Ascending aorta (tissue), 2 donors: ENCODE measurements around the gene MYCBPAP. TPM values are rescaled to one million over a fixed set of nuclear protein-coding genes. Genes with fewer than 3 reads are reported as not detected.

Experiments used
- DNase-seq, 2 donors: peaks; one replicate each; pipeline ENCODE4 v3.0.0-alpha.2; 2019; ENCODE audit warnings: low spot score in 2 of 2
- H3K27ac ChIP-seq, 2 donors: fragments of 200-600 bp; sonication (generic); one replicate each; pipeline ENCODE4 v1.5.1; 2016 to 2017; ENCODE audit warnings: mild to moderate bottlenecking in 1 of 2
- H3K27me3 ChIP-seq: fragments of 200-600 bp; sonication (generic); one replicate; pipeline ENCODE4 v1.5.1; 2017
- H3K36me3 ChIP-seq, 2 donors: fragments of 200-600 bp; sonication (generic); one replicate each; pipeline ENCODE4 v1.5.1; 2016
- H3K4me1 ChIP-seq, 2 donors: fragments of 200-600 bp; sonication (generic); one replicate each; pipeline ENCODE4 v1.5.1; 2016 to 2017; ENCODE audit warnings: mild to moderate bottlenecking in 1 of 2
- H3K4me3 ChIP-seq, 2 donors: fragments of 200-600 bp; sonication (generic); one replicate each; pipeline ENCODE4 v1.5.1; 2016 to 2017; ENCODE audit warnings: mild to moderate bottlenecking in 1 of 2
- H3K9me3 ChIP-seq, 2 donors: fragments of 200-600 bp; sonication (generic); one replicate each; pipeline ENCODE4 v1.5.1; 2016
- intact Hi-C: fragments of 100-400 bp; cut with DNase I; formaldehyde crosslinking; loops from one replicate; pipeline ENCODE4 v1.15.1; 2023
- total RNA-seq: library from RNA; depleted of rRNA; stranded (reverse); fragments of >200 nt; gene quantifications from one replicate; pipeline ENCODE4 v1.1.0, GENCODE V29; 2016
- TF ChIP-seq, protein P1 (sequence below), 3 experiments: fragments of 200-600 bp in 2 of 3; fragments of 450-650 bp in 1 of 3; sonication (generic) in 2 of 3; IDR thresholded peaks; one replicate each; pipeline ENCODE4 v1.5.1; 2016 to 2019; ENCODE audit warnings: antibody characterized with exemption in 3 of 3, mild to moderate bottlenecking in 1 of 3, moderate library complexity in 1 of 3

MYCBPAP gene
- total RNA-seq, 1 donor from 2014 or later: 7.9 TPM

- Histone ChIP-seq H3K9me3 (no peaks in the 10 kb centered on the region), H3K36me3 (no peaks in the 10 kb centered on the region), H3K27ac (no peak overlapping the region), H3K4me3 (no peak overlapping the region), H3K4me1 (no peaks in the 10 kb centered on the region), H3K27me3 (no peaks in the 10 kb centered on the region)
- TF ChIP-seq, protein P1, sequence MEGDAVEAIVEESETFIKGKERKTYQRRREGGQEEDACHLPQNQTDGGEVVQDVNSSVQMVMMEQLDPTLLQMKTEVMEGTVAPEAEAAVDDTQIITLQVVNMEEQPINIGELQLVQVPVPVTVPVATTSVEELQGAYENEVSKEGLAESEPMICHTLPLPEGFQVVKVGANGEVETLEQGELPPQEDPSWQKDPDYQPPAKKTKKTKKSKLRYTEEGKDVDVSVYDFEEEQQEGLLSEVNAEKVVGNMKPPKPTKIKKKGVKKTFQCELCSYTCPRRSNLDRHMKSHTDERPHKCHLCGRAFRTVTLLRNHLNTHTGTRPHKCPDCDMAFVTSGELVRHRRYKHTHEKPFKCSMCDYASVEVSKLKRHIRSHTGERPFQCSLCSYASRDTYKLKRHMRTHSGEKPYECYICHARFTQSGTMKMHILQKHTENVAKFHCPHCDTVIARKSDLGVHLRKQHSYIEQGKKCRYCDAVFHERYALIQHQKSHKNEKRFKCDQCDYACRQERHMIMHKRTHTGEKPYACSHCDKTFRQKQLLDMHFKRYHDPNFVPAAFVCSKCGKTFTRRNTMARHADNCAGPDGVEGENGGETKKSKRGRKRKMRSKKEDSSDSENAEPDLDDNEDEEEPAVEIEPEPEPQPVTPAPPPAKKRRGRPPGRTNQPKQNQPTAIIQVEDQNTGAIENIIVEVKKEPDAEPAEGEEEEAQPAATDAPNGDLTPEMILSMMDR (IDR thresholded peaks at IDR 0.05): peak in 1 of 3 experiments; percentile 14
- no peak for DNase-seq
- intact Hi-C loops: no loop called here
These were observed 7.2 kb upstream of the MYCBPAP start for GRCh38 chr17:50501054-50501453.

- H3K27me3 ChIP-seq: no peaks in the 10 kb centered on the region
- DNase-seq: no peak
These were observed 5.8 kb upstream of the MYCBPAP start for GRCh38 chr17:50502301-50502990.

GRCh38 chr17:50505591-50506130 is 2.6 kb upstream of the MYCBPAP start:
- intact Hi-C loops: no loop called here
- H3K27ac ChIP-seq: no peak overlapping the region

More at GRCh38 chr17:50502301-50502990, 5.8 kb upstream of the MYCBPAP start:
- Histone ChIP-seq H3K4me1 (no peaks in the 10 kb centered on the region), H3K36me3 (no peaks in the 10 kb centered on the region), H3K27ac (no peak overlapping the region), H3K4me3 (no peak overlapping the region), H3K9me3 (no peaks in the 10 kb centered on the region)
- TF ChIP-seq, protein P1 (IDR thresholded peaks at IDR 0.05): no peak
- intact Hi-C loops: no loop called here

DNA sequence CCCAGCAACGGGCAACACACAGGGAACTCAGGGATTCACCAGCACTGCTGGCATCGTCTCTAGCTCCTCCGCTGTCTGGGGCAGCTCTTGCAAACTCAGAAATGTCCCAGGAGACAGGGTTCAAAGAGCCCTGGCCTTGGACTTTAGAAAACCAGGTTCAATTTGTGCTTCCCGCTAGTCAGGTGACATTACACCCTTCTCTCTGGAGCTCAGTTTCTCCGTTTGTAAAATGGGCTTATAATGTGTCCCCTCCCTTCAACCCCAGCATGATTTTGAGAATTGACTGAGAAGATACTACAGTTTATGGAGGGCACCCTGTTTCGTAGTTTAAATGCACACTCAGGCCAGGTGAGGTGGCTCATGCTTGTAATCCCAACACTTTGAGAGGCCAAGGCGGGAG is 1.9 kb upstream of the MYCBPAP start:
- Histone ChIP-seq H3K4me1 (peaks cover 3 to 4% of the 10 kb centered on the region in 2 donors), H3K27me3 (no peaks in the 10 kb centered on the region), H3K9me3 (no peaks in the 10 kb centered on the region), H3K4me3 (no peak overlapping the region), H3K27ac (no peak overlapping the region), H3K36me3 (no peaks in the 10 kb centered on the region)
- TF ChIP-seq, protein P1 (IDR thresholded peaks at IDR 0.05): no peak
- DNase-seq: no peak
- intact Hi-C loops: no loop called here

More at GRCh38 chr17:50505591-50506130, 2.6 kb upstream of the MYCBPAP start:
- no peaks in the 10 kb centered on the region for H3K36me3 ChIP-seq
- no peak overlapping the region for H3K4me3 ChIP-seq
- TF ChIP-seq, protein P1 (IDR thresholded peaks at IDR 0.05): no peak
- no peak for DNase-seq
- peaks cover 3 to 4% of the 10 kb centered on the region in 2 donors for H3K4me1 ChIP-seq
- H3K27me3 ChIP-seq: no peaks in the 10 kb centered on the region
- no peaks in the 10 kb centered on the region for H3K9me3 ChIP-seq

DNA sequence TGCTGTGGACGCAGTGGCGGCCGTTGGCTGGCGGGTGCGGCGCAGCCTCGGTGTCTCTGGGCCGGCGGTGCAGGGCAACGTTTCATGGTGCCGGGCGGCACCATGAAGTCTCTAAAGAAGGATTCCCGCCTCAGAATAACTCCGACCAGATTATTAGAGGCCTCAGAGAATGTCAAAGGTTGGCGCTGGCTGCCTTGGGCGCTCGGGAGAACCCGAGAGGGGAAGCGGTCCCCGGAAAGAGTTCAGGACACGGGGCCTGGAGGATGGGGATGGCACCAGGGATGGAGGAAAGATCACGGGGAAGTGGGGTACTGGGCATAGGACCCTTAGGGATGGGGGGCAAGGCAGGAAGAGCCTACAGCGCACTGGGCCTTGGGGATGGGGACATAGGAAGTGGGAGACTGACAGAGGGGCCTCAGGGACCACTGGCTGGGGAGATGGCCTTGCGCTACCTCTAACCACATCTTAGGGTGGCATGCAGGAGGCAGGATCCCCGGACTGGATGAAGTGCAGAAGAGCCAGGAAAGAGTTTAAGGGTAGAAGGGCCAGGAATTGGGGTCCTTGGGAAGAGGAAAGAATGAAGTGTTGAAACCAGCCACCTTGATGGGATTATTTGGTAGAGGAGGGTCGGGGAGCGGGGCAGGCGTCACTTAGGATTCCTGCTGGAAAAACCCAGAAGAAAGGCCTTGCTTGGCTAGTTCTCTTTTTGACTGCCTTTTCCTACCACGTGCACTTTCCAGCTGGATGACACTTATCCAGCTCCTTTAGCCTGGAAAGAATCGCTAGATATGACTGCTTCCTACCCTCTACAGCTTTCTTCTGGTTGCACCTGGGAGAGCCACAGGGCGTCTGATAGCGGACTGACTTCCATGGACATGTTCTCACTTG is 578 bp downstream of the MYCBPAP start:
- no peaks in the 10 kb centered on the region for H3K9me3 ChIP-seq
- H3K27me3 ChIP-seq: no peaks in the 10 kb centered on the region
- H3K27ac ChIP-seq: peak overlapping the region; percentile 28 to 80
- no peaks in the 10 kb centered on the region for H3K36me3 ChIP-seq
- intact Hi-C loops: loop anchor here (2.0 kb wide), 1 partner anchor 30 kb away; the partner anchor contains the start of gene RSAD1
- TF ChIP-seq, protein P1 (IDR thresholded peaks at IDR 0.05): peak in 2 of 3 experiments; percentile 21 to 30
- DNase-seq: no peak
- peaks cover 3 to 4% of the 10 kb centered on the region in 2 donors for H3K4me1 ChIP-seq
- H3K4me3 ChIP-seq: peak overlapping the region; percentile 71 to 80
